AG09319 (cell line): Measurements from ENCODE around the gene TULP1.

Source experiments
- DNase-seq: peaks from one replicate; pipeline ENCODE4 v3.0.0-alpha.2; 2010; ENCODE audit warnings: low read depth; ENCODE audit errors: extremely low read depth
- CTCF ChIP-seq: IDR thresholded peaks from 2 replicates; pipeline ENCODE4 v1.5.1; 2011; ENCODE audit warnings: low read depth, mild to moderate bottlenecking, inconsistent platforms, low read length, moderate library complexity

The TULP1 gene

DNA sequence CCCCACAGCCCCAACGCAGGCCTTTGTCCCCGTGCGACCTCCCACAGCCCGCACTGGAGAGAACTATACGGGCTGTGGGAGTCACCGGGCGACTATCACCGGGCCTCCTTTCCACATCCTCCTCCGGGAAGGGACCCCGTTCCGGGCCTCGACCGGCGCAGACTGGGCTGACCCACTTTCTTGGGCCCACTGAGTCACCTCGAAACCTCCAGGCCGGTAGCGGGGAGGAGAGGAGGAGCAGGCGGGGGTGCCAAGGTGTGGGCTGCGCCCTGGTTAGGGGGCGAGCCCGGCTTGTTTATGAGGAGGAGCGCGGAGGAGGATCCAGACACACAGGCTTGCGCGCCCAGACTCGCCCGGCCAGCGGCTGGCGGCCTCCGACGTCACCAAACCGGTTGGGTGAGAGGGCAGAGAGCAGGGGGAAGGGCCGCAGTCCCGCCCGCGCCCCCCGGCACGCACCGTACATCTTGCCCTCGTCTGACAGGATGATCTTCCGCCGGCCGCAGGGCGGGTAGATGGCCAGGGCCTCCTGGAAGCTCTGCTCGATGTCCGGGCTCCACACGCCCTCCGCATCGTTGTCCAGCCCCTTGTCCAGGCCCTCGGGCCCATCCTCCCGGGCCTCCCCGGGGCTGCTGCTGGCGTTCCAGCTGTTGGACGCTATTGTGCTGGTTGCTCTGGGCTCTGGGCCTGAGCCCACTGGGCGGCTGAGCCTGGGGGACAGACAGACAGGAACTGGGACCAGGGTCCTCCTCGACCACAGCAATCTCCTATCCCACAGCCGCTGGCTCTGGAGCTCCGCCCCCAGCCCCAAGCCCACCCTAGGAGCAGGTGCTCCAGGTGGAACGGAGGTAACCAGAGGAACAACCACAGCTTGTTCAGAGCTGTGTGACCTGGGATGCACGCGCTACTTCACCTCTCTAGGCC, 26.4 kb downstream of the TULP1 start:
- TF ChIP-seq CTCF, result no peak
- no peak for DNase-seq

- no peak for DNase-seq
Observed at GRCh38 chr6:35485402-35485877, 27.3 kb downstream of the TULP1 start.

GRCh38 chr6:35484921-35485392, 27.7 kb downstream of the TULP1 start:
- no peak for TF ChIP-seq CTCF
- DNase-seq, result no peak

More at GRCh38 chr6:35485402-35485877, 27.3 kb downstream of the TULP1 start:
- TF ChIP-seq CTCF, result no peak

- no peak for TF ChIP-seq CTCF
- DNase-seq, result no peak
Observed at GRCh38 chr6:35483893-35484645, 28.6 kb downstream of the TULP1 start.

GRCh38 chr6:35483490-35483889, 29.2 kb downstream of the TULP1 start:
- TF ChIP-seq CTCF, result no peak
- DNase-seq, result no peak

DNA sequence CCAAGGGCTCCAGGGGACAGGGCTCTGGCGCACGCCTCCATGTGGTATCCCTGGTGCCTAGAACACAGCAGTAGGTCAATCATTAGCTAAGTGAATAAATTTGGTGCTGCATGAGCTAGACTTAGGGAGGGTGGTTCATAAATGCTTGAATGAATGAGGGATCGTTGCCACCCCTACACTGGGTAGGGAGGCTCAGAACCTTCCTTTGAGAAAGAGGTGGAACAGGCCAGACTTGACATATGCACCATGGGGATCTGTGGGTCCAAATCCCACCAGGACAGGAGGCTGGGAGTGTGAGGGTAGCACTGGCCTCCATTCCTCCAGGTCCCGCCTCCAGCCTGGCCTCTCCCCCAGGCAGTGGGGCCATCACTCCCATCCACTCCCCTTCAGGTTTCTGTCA, 29.6 kb downstream of the TULP1 start:
- DNase-seq, result no peak
- no peak for TF ChIP-seq CTCF

DNA sequence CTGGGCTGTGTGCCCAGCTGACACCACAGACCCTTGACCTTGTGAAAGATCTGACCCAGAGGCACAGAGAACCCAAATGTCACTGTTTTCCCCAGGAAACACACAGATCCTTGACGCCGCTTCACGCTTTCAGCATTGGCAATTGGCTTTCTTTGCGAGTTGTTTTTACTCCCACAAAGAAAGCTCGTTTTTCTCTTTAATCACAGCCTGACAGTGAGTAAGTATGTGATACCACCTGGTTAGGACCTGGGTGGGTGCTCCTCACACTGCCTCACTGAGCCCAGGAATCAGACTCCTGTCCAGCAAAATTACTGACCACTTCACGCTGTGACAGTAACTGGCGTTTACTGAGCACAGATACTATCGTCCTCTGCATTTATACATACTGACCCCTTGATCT, 31.5 kb downstream of the TULP1 start:
- TF ChIP-seq CTCF, result no peak
- no peak for DNase-seq
